Activated CD8-positive, alpha-beta T cell treated with anti-CD3 and anti-CD28 coated beads, Interleukin-2, amount 10 ng/mL, durations not matched to agents 7 days and 5 days (primary cell): ENCODE data around the gene RAI14. TPM values are rescaled to one million over a fixed set of nuclear protein-coding genes. Genes with fewer than 3 reads are reported as not detected.

Experiments used
- ATAC-seq: fragments of 150-1000 bp; cut with Tn5 transposase; one replicate; pipeline ENCODE4 v1.10.0; 2021; ENCODE audit warnings: moderate library complexity
- CTCF ChIA-PET: fragments of 350-600 bp; sonication (Branson Sonifier 250); formaldehyde crosslinking; loops from one replicate; lab custom pipeline; 2021; ENCODE audit warnings: antibody characterized with exemption; lab: Charles Lee
- POLR2A ChIA-PET: fragments of 350-600 bp; sonication (Branson Sonifier 250); formaldehyde crosslinking; loops from one replicate; lab custom pipeline; 2021; ENCODE audit warnings: antibody characterized with exemption; lab: Charles Lee
- DNase-seq: peaks from one replicate; pipeline ENCODE4 v3.0.0-alpha.2; 2020
- H3K27ac Mint-ChIP-seq: one replicate; pipeline ENCODE4 v1.8.0; 2021; ENCODE audit warnings: mild to moderate bottlenecking, mixed read lengths
- H3K27me3 Mint-ChIP-seq: one replicate; pipeline ENCODE4 v1.8.0; 2021; ENCODE audit warnings: low read depth, mixed read lengths
- H3K36me3 Mint-ChIP-seq: one replicate; pipeline ENCODE4 v1.8.0; 2021; ENCODE audit warnings: low read depth, mixed read lengths
- H3K4me1 Mint-ChIP-seq: one replicate; pipeline ENCODE4 v1.8.0; 2021; ENCODE audit warnings: low read depth, mixed read lengths
- H3K4me3 Mint-ChIP-seq: one replicate; pipeline ENCODE4 v1.8.0; 2021; ENCODE audit warnings: mild to moderate bottlenecking, mixed read lengths
- H3K9me3 Mint-ChIP-seq: one replicate; pipeline ENCODE4 v1.8.0; 2022; ENCODE audit warnings: mixed read lengths; ENCODE audit not compliant: insufficient read depth
- total RNA-seq, 2 experiments: library from RNA; stranded (reverse); gene quantifications; one replicate each; pipeline ENCODE4 v1.2.3, GENCODE V29; 2021

The RAI14 gene
- total RNA-seq, 2 experiments from 2014 or later: not detected

GRCh38 chr5:34667705-34668104, 11.6 kb downstream of the RAI14 start:
- Mint-ChIP-seq H3K27me3 (peaks cover 4% of the 10 kb centered on the region), H3K36me3 (no peaks in the 10 kb centered on the region)
- CTCF ChIA-PET: no interaction called here

GRCh38 chr5:34669931-34670516, 13.9 kb downstream of the RAI14 start:
- Mint-ChIP-seq H3K36me3 (no peaks in the 10 kb centered on the region), H3K27me3 (no peaks in the 10 kb centered on the region), H3K4me3 (no peak overlapping the region), H3K9me3 (no peaks in the 10 kb centered on the region), H3K4me1 (no peaks in the 10 kb centered on the region), H3K27ac (no peak overlapping the region)
- ATAC-seq: no peak
- no peak for DNase-seq
- ChIA-PET POLR2A (no interaction called here), CTCF (no interaction called here)

More at GRCh38 chr5:34667705-34668104, 11.6 kb downstream of the RAI14 start:
- Mint-ChIP-seq H3K27ac (no peak overlapping the region), H3K4me3 (no peak overlapping the region), H3K9me3 (no peaks in the 10 kb centered on the region), H3K4me1 (no peaks in the 10 kb centered on the region)
- POLR2A ChIA-PET: no interaction called here
- ATAC-seq: no peak
- DNase-seq: no peak

GRCh38 chr5:34672196-34672595, 16.1 kb downstream of the RAI14 start:
- Mint-ChIP-seq H3K36me3 (no peaks in the 10 kb centered on the region), H3K4me3 (no peak overlapping the region), H3K27me3 (peaks cover 2% of the 10 kb centered on the region), H3K27ac (no peak overlapping the region), H3K4me1 (no peaks in the 10 kb centered on the region), H3K9me3 (no peaks in the 10 kb centered on the region)
- ChIA-PET CTCF (no interaction called here), POLR2A (no interaction called here)
- DNase-seq (no peak), ATAC-seq (no peak)

- no peaks in the 10 kb centered on the region for H3K4me1 Mint-ChIP-seq
- DNase-seq (no peak), ATAC-seq (no peak)
- ChIA-PET CTCF (interaction anchor here (0.7 kb wide), 1 partner anchor 1252 kb away, joined by 3 read pairs; no protein-coding TSS in a partner anchor), POLR2A (no interaction called here)
- H3K27ac Mint-ChIP-seq: no peak overlapping the region
- H3K4me3 Mint-ChIP-seq: no peak overlapping the region
- peaks cover 2% of the 10 kb centered on the region for H3K27me3 Mint-ChIP-seq
- no peaks in the 10 kb centered on the region for H3K36me3 Mint-ChIP-seq
- no peaks in the 10 kb centered on the region for H3K9me3 Mint-ChIP-seq
Measured at GRCh38 chr5:34673463-34674125, 17.5 kb downstream of the RAI14 start.

- Mint-ChIP-seq H3K27ac (no peak overlapping the region), H3K36me3 (no peaks in the 10 kb centered on the region), H3K4me1 (no peaks in the 10 kb centered on the region), H3K9me3 (no peaks in the 10 kb centered on the region), H3K4me3 (no peak overlapping the region), H3K27me3 (peaks cover 5% of the 10 kb centered on the region)
- ChIA-PET POLR2A (no interaction called here), CTCF (interaction anchor here (0.7 kb wide), 1 partner anchor 1251 kb away, joined by 3 read pairs; no protein-coding TSS in a partner anchor)
- DNase-seq (no peak), ATAC-seq (no peak)
Measured at GRCh38 chr5:34674187-34674586, 18.1 kb downstream of the RAI14 start.

- H3K27ac Mint-ChIP-seq: no peak overlapping the region
- ChIA-PET CTCF (no interaction called here), POLR2A (no interaction called here)
- no peaks in the 10 kb centered on the region for H3K9me3 Mint-ChIP-seq
- no peaks in the 10 kb centered on the region for H3K36me3 Mint-ChIP-seq
- H3K4me1 Mint-ChIP-seq: no peaks in the 10 kb centered on the region
- DNase-seq (no peak), ATAC-seq (no peak)
- H3K4me3 Mint-ChIP-seq: no peak overlapping the region
- peaks cover 5% of the 10 kb centered on the region for H3K27me3 Mint-ChIP-seq
Measured at GRCh38 chr5:34675857-34676256, 19.7 kb downstream of the RAI14 start.

- H3K4me1 Mint-ChIP-seq: no peaks in the 10 kb centered on the region
- peaks cover 5% of the 10 kb centered on the region for H3K27me3 Mint-ChIP-seq
- ATAC-seq (no peak), DNase-seq (no peak)
- H3K27ac Mint-ChIP-seq: no peak overlapping the region
- ChIA-PET CTCF (no interaction called here), POLR2A (no interaction called here)
- no peak overlapping the region for H3K4me3 Mint-ChIP-seq
- H3K9me3 Mint-ChIP-seq: no peaks in the 10 kb centered on the region
- no peaks in the 10 kb centered on the region for H3K36me3 Mint-ChIP-seq
Measured at GRCh38 chr5:34676416-34676815, 20.3 kb downstream of the RAI14 start.

GRCh38 chr5:34677428-34677827, 21.3 kb downstream of the RAI14 start:
- DNase-seq (no peak), ATAC-seq (no peak)
- Mint-ChIP-seq H3K4me1 (no peaks in the 10 kb centered on the region), H3K4me3 (no peak overlapping the region), H3K9me3 (no peaks in the 10 kb centered on the region), H3K27ac (no peak overlapping the region), H3K36me3 (no peaks in the 10 kb centered on the region), H3K27me3 (peaks cover 5% of the 10 kb centered on the region)
- ChIA-PET CTCF (no interaction called here), POLR2A (no interaction called here)

GRCh38 chr5:34680896-34681295, 24.8 kb downstream of the RAI14 start:
- CTCF ChIA-PET: no interaction called here
- Mint-ChIP-seq H3K27ac (no peak overlapping the region), H3K36me3 (no peaks in the 10 kb centered on the region), H3K27me3 (peaks cover 6% of the 10 kb centered on the region), H3K4me1 (no peaks in the 10 kb centered on the region), H3K9me3 (no peaks in the 10 kb centered on the region), H3K4me3 (no peak overlapping the region)
- DNase-seq (no peak), ATAC-seq (no peak)
- POLR2A ChIA-PET: no interaction called here

- ATAC-seq: no peak
- CTCF ChIA-PET: no interaction called here
- Mint-ChIP-seq H3K9me3 (no peaks in the 10 kb centered on the region), H3K4me1 (no peaks in the 10 kb centered on the region), H3K4me3 (no peak overlapping the region), H3K27ac (no peak overlapping the region), H3K27me3 (peaks cover 9% of the 10 kb centered on the region), H3K36me3 (no peaks in the 10 kb centered on the region)
- no peak for DNase-seq
- POLR2A ChIA-PET: no interaction called here
Measured at GRCh38 chr5:34682926-34683623, 26.9 kb downstream of the RAI14 start.

GRCh38 chr5:34684281-34684979, 28.3 kb downstream of the RAI14 start:
- peaks cover 6% of the 10 kb centered on the region for H3K27me3 Mint-ChIP-seq
- DNase-seq (no peak), ATAC-seq (no peak)
- ChIA-PET POLR2A (no interaction called here), CTCF (no interaction called here)
- H3K36me3 Mint-ChIP-seq: no peaks in the 10 kb centered on the region
- H3K9me3 Mint-ChIP-seq: no peaks in the 10 kb centered on the region
- H3K27ac Mint-ChIP-seq: no peak overlapping the region
- H3K4me3 Mint-ChIP-seq: no peak overlapping the region
- H3K4me1 Mint-ChIP-seq: no peaks in the 10 kb centered on the region

- CTCF ChIA-PET: no interaction called here
- H3K4me3 Mint-ChIP-seq: no peak overlapping the region
Measured at GRCh38 chr5:34684980-34685352, 28.8 kb downstream of the RAI14 start.

More at GRCh38 chr5:34684980-34685352, 28.8 kb downstream of the RAI14 start:
- no peak overlapping the region for H3K27ac Mint-ChIP-seq
- H3K27me3 Mint-ChIP-seq: peaks cover 6% of the 10 kb centered on the region
- H3K4me1 Mint-ChIP-seq: no peaks in the 10 kb centered on the region
- POLR2A ChIA-PET: no interaction called here
- no peak for DNase-seq
- H3K36me3 Mint-ChIP-seq: no peaks in the 10 kb centered on the region
- no peaks in the 10 kb centered on the region for H3K9me3 Mint-ChIP-seq
- ATAC-seq: no peak
